B cell (primary cell): ENCODE results near the gene CCDC192. TPM values are rescaled to one million over a fixed set of nuclear protein-coding genes. Genes with fewer than 3 reads are reported as not detected.

ENCODE experiments used
- ATAC-seq: fragments of 200-7000 bp; cut with Tn5 transposase; one replicate; pipeline ENCODE4 v1.10.0; 2021; ENCODE audit warnings: low read depth, mild to moderate bottlenecking, moderate number of reproducible peaks, moderate library complexity
- CTCF ChIA-PET: fragments of 350-600 bp; sonication (Branson Sonifier 250); formaldehyde crosslinking; loops from one replicate; lab custom pipeline; 2021; ENCODE audit warnings: antibody characterized with exemption, inconsistent platforms; lab: Charles Lee
- POLR2A ChIA-PET: fragments of 350-600 bp; sonication (Branson Sonifier 250); formaldehyde crosslinking; loops from one replicate; lab custom pipeline; 2021; ENCODE audit warnings: antibody characterized with exemption; lab: Charles Lee
- DNase-seq: peaks from one replicate; pipeline ENCODE4 v3.0.0; 2013
- H2AFZ ChIP-seq: 2 replicates; pipeline ENCODE4 v1.6.1; 2012; ENCODE audit warnings: mild to moderate bottlenecking, low read depth, low read length; ENCODE audit not compliant: insufficient read depth, poor library complexity, severe bottlenecking
- H3K27ac ChIP-seq, 2 donors: 1 replicate in 1 of 2; 2 replicates in 1 of 2; pipeline ENCODE4 v1.5.1; 2012 to 2013; ENCODE audit warnings: low read length in 2 of 2, mild to moderate bottlenecking in 2 of 2, moderate library complexity in 1 of 2
- H3K27me3 ChIP-seq, 4 experiments: fragments of 200-600 bp in 1 of 4; sonication (generic) in 1 of 4; replicated peaks in 1 of 4; 1 replicate in 2 of 4; 2 replicates in 2 of 4; pipeline versions ENCODE4 v1.6.1 to v1.7.0; 2013 to 2016; ENCODE audit warnings: low read length in 3 of 4, mild to moderate bottlenecking in 2 of 4, mixed read lengths in 1 of 4, moderate library complexity in 1 of 4; ENCODE audit not compliant: insufficient read depth in 4 of 4, control insufficient read depth in 3 of 4; ENCODE audit errors: control extremely low read depth in 1 of 4
- H3K36me3 ChIP-seq, 2 experiments: replicated peaks in 1 of 2; 1 replicate in 1 of 2; 2 replicates in 1 of 2; pipeline versions ENCODE4 v1.6.1 to v1.7.1; 2013; ENCODE audit warnings: low read length in 1 of 2; ENCODE audit not compliant: insufficient read depth in 2 of 2, control insufficient read depth in 1 of 2; ENCODE audit errors: control extremely low read depth in 1 of 2, extremely low read depth in 1 of 2
- H3K4me1 ChIP-seq, 2 donors: fragments of 200-600 bp in 1 of 2; sonication (generic) in 1 of 2; 1 replicate in 1 of 2; 2 replicates in 1 of 2; pipeline versions ENCODE4 v1.5.1 to v1.6.1; 2013 to 2017; ENCODE audit warnings: low read length in 2 of 2; ENCODE audit not compliant: control insufficient read depth in 2 of 2, insufficient read depth in 2 of 2
- H3K4me2 ChIP-seq: replicated peaks from 2 replicates; pipeline ENCODE3; 2012; ENCODE audit warnings: mild to moderate bottlenecking, low read depth, low read length; ENCODE audit not compliant: poor library complexity, severe bottlenecking
- H3K4me3 ChIP-seq, 5 experiments: fragments of 200-600 bp in 1 of 5; sonication (generic) in 1 of 5; 1 replicate in 3 of 5; 2 replicates in 2 of 5; pipeline versions ENCODE4 v1.5.1 to v1.7.0; 2011 to 2016; ENCODE audit warnings: low read length in 4 of 5, mild to moderate bottlenecking in 4 of 5, low read depth in 2 of 5, control low read depth in 1 of 5, moderate library complexity in 1 of 5; ENCODE audit not compliant: insufficient read depth in 1 of 5; ENCODE audit errors: control extremely low read depth in 1 of 5, extremely low read depth in 1 of 5
- H3K79me2 ChIP-seq: fragments of 200-600 bp; sonication (generic); one replicate; pipeline ENCODE4 v1.6.0; 2016; ENCODE audit warnings: low read length; ENCODE audit not compliant: control insufficient read depth, insufficient read depth
- H3K9ac ChIP-seq: fragments of 200-600 bp; sonication (generic); 2 replicates; pipeline ENCODE4 v1.6.1; 2017; ENCODE audit warnings: mild to moderate bottlenecking, low read length, moderate library complexity
- H3K9me3 ChIP-seq, 3 donors: one replicate each; pipeline versions ENCODE4 v1.6.1 to v1.7.1; 2013; ENCODE audit warnings: low read length in 2 of 3; ENCODE audit not compliant: control insufficient read depth in 2 of 3, insufficient read depth in 1 of 3; ENCODE audit errors: control extremely low read depth in 1 of 3
- H4K20me1 ChIP-seq: 2 replicates; pipeline ENCODE4 v1.6.0; 2012; ENCODE audit warnings: mild to moderate bottlenecking, low read length; ENCODE audit not compliant: insufficient read depth, control insufficient read depth, poor library complexity, severe bottlenecking
- H3K27ac Mint-ChIP-seq: one replicate; pipeline ENCODE4 v1.8.0; 2021; ENCODE audit warnings: mixed read lengths
- H3K27me3 Mint-ChIP-seq: one replicate; pipeline ENCODE4 v1.8.0; 2021; ENCODE audit warnings: mixed read lengths
- H3K4me1 Mint-ChIP-seq: one replicate; pipeline ENCODE4 v1.8.0; 2021; ENCODE audit warnings: mixed read lengths
- H3K4me3 Mint-ChIP-seq: one replicate; pipeline ENCODE4 v1.8.0; 2021; ENCODE audit warnings: mixed read lengths
- H3K9me3 Mint-ChIP-seq: one replicate; pipeline ENCODE4 v1.8.0; 2022; ENCODE audit warnings: mixed read lengths; ENCODE audit not compliant: insufficient read depth
- EZH2 ChIP-seq: IDR thresholded peaks from 2 replicates; pipeline ENCODE4 v1.6.1; 2012; ENCODE audit warnings: borderline replicate concordance, low read depth, mild to moderate bottlenecking, moderate library complexity, low read length; ENCODE audit not compliant: insufficient read depth, poor library complexity, severe bottlenecking
- WGBS: methylation state at CpG from one replicate; pipeline ENCODE4 v1.1.5; 2013; ENCODE audit warnings: missing lambda C conversion rate; ENCODE audit not compliant: insufficient coverage; 5-methylcytosine and 5-hydroxymethylcytosine counted together
- intact Hi-C: fragments of 100-400 bp; cut with micrococcal nuclease; formaldehyde crosslinking; loops from one replicate; pipeline ENCODE4 v1.10.0; 2022
- polyA plus RNA-seq: library from polyadenylated mRNA; depleted of rRNA; stranded (reverse); fragments of >200 nt; gene quantifications from 2 replicates; pipeline ENCODE4 v1.2.3, GENCODE V29; 2012
- total RNA-seq, 2 donors: library from RNA; stranded (reverse); fragments of 120-200 nt in 1 of 2; gene quantifications; 1 replicate in 1 of 2; 2 replicates in 1 of 2; pipeline versions ENCODE4 v1.2.3 to v1.2.4, GENCODE V29; 2013 to 2022
- TF ChIP-seq, protein P1 (sequence below): fragments of 200-600 bp; IDR thresholded peaks from one replicate; pipeline ENCODE4 v1.8.0; 2022; ENCODE audit warnings: antibody characterized with exemption, mild to moderate bottlenecking

CCDC192 gene
- total and polyA plus RNA-seq, 2 donors (not counting 1 experiment from before 2014, with no cell fraction given) = not detected

DNA sequence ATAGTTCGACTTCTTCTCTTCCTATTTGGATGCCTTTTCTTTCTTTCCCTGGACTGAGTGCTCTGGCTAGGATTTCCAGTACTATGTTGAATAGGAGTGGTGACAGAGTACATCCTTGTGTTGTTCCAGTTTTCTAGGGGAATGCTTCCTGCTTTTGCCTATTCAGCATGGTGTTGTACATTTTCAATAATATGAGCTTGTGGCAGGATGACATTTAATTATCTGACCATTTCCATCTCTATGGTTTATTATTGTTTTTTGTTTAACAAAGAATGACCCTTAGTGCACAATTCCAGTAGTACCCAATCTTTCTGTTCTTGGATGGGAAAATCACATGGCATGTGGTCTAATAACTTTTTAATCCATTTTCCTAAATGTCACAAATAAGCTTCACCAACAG is 244.8 kb downstream of the CCDC192 start:
- ChIA-PET POLR2A (no interaction called here), CTCF (no interaction called here)
- Histone ChIP-seq H3K4me1 (no peaks in the 10 kb centered on the region), H2AFZ (no peak overlapping the region), H3K4me3 (no peak overlapping the region), H3K27me3 (no peaks in the 10 kb centered on the region), H4K20me1 (no peaks in the 10 kb centered on the region), H3K4me2 (no peak overlapping the region), H3K27ac (no peak overlapping the region), H3K9me3 (no peaks in the 10 kb centered on the region), H3K79me2 (no peaks in the 10 kb centered on the region), H3K9ac (no peak overlapping the region), H3K36me3 (peaks cover 0 to 7% of the 10 kb centered on the region in 2 experiments)
- intact Hi-C loops = no loop called here
- no peaks in the 10 kb centered on the region for H3K9me3 Mint-ChIP-seq
- H3K27ac Mint-ChIP-seq = no peak overlapping the region
- no CpG with 5 or more reads among the region's 1 CpG for WGBS
- no peaks in the 10 kb centered on the region for H3K27me3 Mint-ChIP-seq
- no peaks in the 10 kb centered on the region for H3K4me1 Mint-ChIP-seq
- H3K4me3 Mint-ChIP-seq = no peak overlapping the region
- ATAC-seq = no peak
- no peak for DNase-seq
- TF ChIP-seq EZH2 = no peak
- TF ChIP-seq, protein P1, sequence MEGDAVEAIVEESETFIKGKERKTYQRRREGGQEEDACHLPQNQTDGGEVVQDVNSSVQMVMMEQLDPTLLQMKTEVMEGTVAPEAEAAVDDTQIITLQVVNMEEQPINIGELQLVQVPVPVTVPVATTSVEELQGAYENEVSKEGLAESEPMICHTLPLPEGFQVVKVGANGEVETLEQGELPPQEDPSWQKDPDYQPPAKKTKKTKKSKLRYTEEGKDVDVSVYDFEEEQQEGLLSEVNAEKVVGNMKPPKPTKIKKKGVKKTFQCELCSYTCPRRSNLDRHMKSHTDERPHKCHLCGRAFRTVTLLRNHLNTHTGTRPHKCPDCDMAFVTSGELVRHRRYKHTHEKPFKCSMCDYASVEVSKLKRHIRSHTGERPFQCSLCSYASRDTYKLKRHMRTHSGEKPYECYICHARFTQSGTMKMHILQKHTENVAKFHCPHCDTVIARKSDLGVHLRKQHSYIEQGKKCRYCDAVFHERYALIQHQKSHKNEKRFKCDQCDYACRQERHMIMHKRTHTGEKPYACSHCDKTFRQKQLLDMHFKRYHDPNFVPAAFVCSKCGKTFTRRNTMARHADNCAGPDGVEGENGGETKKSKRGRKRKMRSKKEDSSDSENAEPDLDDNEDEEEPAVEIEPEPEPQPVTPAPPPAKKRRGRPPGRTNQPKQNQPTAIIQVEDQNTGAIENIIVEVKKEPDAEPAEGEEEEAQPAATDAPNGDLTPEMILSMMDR = no peak

DNA sequence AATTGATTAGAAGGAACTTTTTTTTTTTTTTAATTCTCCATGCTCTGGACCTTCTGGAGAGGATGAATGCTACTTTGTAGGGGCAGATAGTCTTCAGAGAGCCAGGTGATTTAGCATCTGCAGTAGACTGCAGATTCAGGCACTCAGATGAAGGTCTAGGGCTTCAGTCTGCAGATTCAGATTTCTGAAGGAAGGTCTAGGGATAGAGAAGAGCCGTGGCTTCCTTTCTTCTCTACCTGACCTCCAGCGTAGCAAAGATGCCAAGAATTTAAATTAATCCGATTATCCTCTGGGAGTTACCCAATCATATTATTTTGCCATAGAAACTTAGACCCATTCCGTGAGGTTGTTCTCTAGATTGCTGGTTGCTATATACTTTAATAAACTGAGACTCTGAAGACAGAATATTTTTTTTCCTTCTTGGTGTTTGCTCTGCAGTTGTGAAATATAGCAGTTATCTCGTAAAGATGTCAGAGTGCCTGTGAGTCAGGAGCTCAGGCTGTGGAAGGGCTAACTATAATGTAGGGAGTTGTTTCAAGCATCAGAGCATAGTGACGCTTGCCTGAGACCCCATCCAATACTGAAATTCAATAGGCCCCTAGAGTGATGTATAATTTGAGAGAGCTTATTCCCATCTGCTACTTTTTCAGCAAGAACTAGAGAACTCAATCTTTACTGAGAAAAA is 247.7 kb downstream of the CCDC192 start:
- Histone ChIP-seq H2AFZ (no peak overlapping the region), H3K27ac (no peak overlapping the region), H3K36me3 (peaks cover 0 to 7% of the 10 kb centered on the region in 2 experiments), H3K9ac (no peak overlapping the region), H3K4me3 (no peak overlapping the region), H3K9me3 (no peaks in the 10 kb centered on the region), H4K20me1 (no peaks in the 10 kb centered on the region), H3K4me1 (no peaks in the 10 kb centered on the region), H3K27me3 (no peaks in the 10 kb centered on the region), H3K4me2 (no peak overlapping the region), H3K79me2 (no peaks in the 10 kb centered on the region)
- intact Hi-C loops = no loop called here
- Mint-ChIP-seq H3K27ac (no peak overlapping the region), H3K4me3 (no peak overlapping the region), H3K4me1 (no peaks in the 10 kb centered on the region), H3K9me3 (no peaks in the 10 kb centered on the region), H3K27me3 (no peaks in the 10 kb centered on the region)
- no CpG with 5 or more reads among the region's 6 CpGs for WGBS
- ChIA-PET CTCF (no interaction called here), POLR2A (no interaction called here)
- TF ChIP-seq EZH2 = no peak
- TF ChIP-seq, protein P1 = no peak
- DNase-seq (no peak), ATAC-seq (no peak)
